Activated CD4-positive, alpha-beta T cell treated with anti-CD3 and anti-CD28 coated beads, Interleukin-2, amount 10 ng/mL, durations not matched to agents 7 days and 5 days (primary cell): ENCODE data around the gene ETV1. TPM values are rescaled to one million over a fixed set of nuclear protein-coding genes. Genes with fewer than 3 reads are reported as not detected.

Source experiments
- CTCF ChIA-PET: fragments of 350-600 bp; sonication (Branson Sonifier 250); formaldehyde crosslinking; loops from one replicate; lab custom pipeline; 2021; ENCODE audit warnings: antibody characterized with exemption; lab: Charles Lee
- POLR2A ChIA-PET: fragments of 350-600 bp; sonication (Branson Sonifier 250); formaldehyde crosslinking; loops from one replicate; lab custom pipeline; 2021; ENCODE audit warnings: antibody characterized with exemption; lab: Charles Lee
- DNase-seq: peaks from one replicate; pipeline ENCODE4 v3.0.0-alpha.2; 2020
- H3K27ac Mint-ChIP-seq: one replicate; pipeline ENCODE4 v1.8.0; 2021; ENCODE audit warnings: mild to moderate bottlenecking, moderate library complexity, mixed read lengths
- H3K27me3 Mint-ChIP-seq: one replicate; pipeline ENCODE4 v1.8.0; 2021; ENCODE audit warnings: mixed read lengths
- H3K36me3 Mint-ChIP-seq: one replicate; pipeline ENCODE4 v1.8.0; 2021; ENCODE audit warnings: low read depth, mixed read lengths
- H3K4me1 Mint-ChIP-seq: one replicate; pipeline ENCODE4 v1.8.0; 2021; ENCODE audit warnings: mixed read lengths
- H3K4me3 Mint-ChIP-seq: one replicate; pipeline ENCODE4 v1.8.0; 2021; ENCODE audit warnings: mild to moderate bottlenecking, moderate library complexity, mixed read lengths
- H3K9me3 Mint-ChIP-seq: one replicate; pipeline ENCODE4 v1.8.0; 2021; ENCODE audit warnings: mixed read lengths
- total RNA-seq, 2 experiments: library from RNA; stranded (reverse); gene quantifications; one replicate each; pipeline ENCODE4 v1.2.3, GENCODE V29; 2021

Gene ETV1
- total RNA-seq = under 1 TPM; 0.05 to 0.33 TPM

- no peaks in the 10 kb centered on the region for H3K4me1 Mint-ChIP-seq
- H3K27ac Mint-ChIP-seq = no peak within 1 kb of the TSS
- H3K4me3 Mint-ChIP-seq = no peak within 1 kb of the TSS
- ChIA-PET POLR2A (no interaction called here), CTCF (no interaction called here)
- H3K27me3 Mint-ChIP-seq = no peaks in the 10 kb centered on the region
- H3K36me3 Mint-ChIP-seq = no peaks in the 10 kb centered on the region
- H3K9me3 Mint-ChIP-seq = no peaks in the 10 kb centered on the region
- no peak for DNase-seq
Observed at GRCh38 chr7:13989126-13989948, at the start of gene ETV1. TSS of gene ETV1 (minus strand) at chr7:13989666. CDS start at chr7:13989052, 614 bp downstream.

GRCh38 chr7:14024406-14024805 lies 34.9 kb upstream of the ETV1 start:
- H3K27ac Mint-ChIP-seq = no peak overlapping the region
- no peak for DNase-seq
- no peaks in the 10 kb centered on the region for H3K4me1 Mint-ChIP-seq
- ChIA-PET POLR2A (no interaction called here), CTCF (no interaction called here)
- H3K4me3 Mint-ChIP-seq = no peak overlapping the region
- H3K9me3 Mint-ChIP-seq = peaks cover 2% of the 10 kb centered on the region
- H3K27me3 Mint-ChIP-seq = no peaks in the 10 kb centered on the region
- no peaks in the 10 kb centered on the region for H3K36me3 Mint-ChIP-seq

- Mint-ChIP-seq H3K9me3 (peaks cover 2% of the 10 kb centered on the region), H3K27ac (no peak overlapping the region), H3K36me3 (no peaks in the 10 kb centered on the region), H3K4me1 (no peaks in the 10 kb centered on the region), H3K27me3 (no peaks in the 10 kb centered on the region), H3K4me3 (no peak overlapping the region)
- no peak for DNase-seq
- CTCF ChIA-PET = interaction anchor here (0.6 kb wide), 1 partner anchor 556 kb away, joined by 4 read pairs; no protein-coding TSS in a partner anchor
- POLR2A ChIA-PET = no interaction called here
Observed at GRCh38 chr7:14023838-14024237, 34.4 kb upstream of the ETV1 start.

- DNase-seq = no peak
- POLR2A ChIA-PET = no interaction called here
- H3K27ac Mint-ChIP-seq = no peak overlapping the region
Observed at GRCh38 chr7:14023342-14023741, 33.9 kb upstream of the ETV1 start.

GRCh38 chr7:14021069-14021468 lies 31.6 kb upstream of the ETV1 start:
- no peak for DNase-seq
- Mint-ChIP-seq H3K9me3 (peaks cover 2% of the 10 kb centered on the region), H3K27ac (no peak overlapping the region), H3K36me3 (no peaks in the 10 kb centered on the region), H3K4me3 (no peak overlapping the region), H3K4me1 (no peaks in the 10 kb centered on the region), H3K27me3 (no peaks in the 10 kb centered on the region)
- CTCF ChIA-PET = no interaction called here
- POLR2A ChIA-PET = no interaction called here

More at GRCh38 chr7:14023342-14023741, 33.9 kb upstream of the ETV1 start:
- Mint-ChIP-seq H3K4me3 (no peak overlapping the region), H3K36me3 (no peaks in the 10 kb centered on the region), H3K27me3 (no peaks in the 10 kb centered on the region), H3K9me3 (peaks cover 2% of the 10 kb centered on the region), H3K4me1 (no peaks in the 10 kb centered on the region)
- CTCF ChIA-PET = interaction anchor here (0.6 kb wide), 1 partner anchor 556 kb away, joined by 4 read pairs; no protein-coding TSS in a partner anchor

GRCh38 chr7:14020339-14020900 lies 31.0 kb upstream of the ETV1 start:
- Mint-ChIP-seq H3K27ac (no peak overlapping the region), H3K4me1 (no peaks in the 10 kb centered on the region), H3K27me3 (no peaks in the 10 kb centered on the region), H3K36me3 (no peaks in the 10 kb centered on the region), H3K9me3 (peaks cover 2% of the 10 kb centered on the region), H3K4me3 (no peak overlapping the region)
- no peak for DNase-seq
- ChIA-PET CTCF (no interaction called here), POLR2A (no interaction called here)

- Mint-ChIP-seq H3K4me1 (no peaks in the 10 kb centered on the region), H3K9me3 (no peaks in the 10 kb centered on the region), H3K36me3 (no peaks in the 10 kb centered on the region), H3K27ac (no peak overlapping the region), H3K4me3 (no peak overlapping the region), H3K27me3 (no peaks in the 10 kb centered on the region)
- ChIA-PET POLR2A (no interaction called here), CTCF (interaction anchor here (0.7 kb wide), 1 partner anchor 67 kb away, joined by 3 read pairs; no protein-coding TSS in a partner anchor)
- no peak for DNase-seq
Observed at GRCh38 chr7:14018751-14019150, 29.3 kb upstream of the ETV1 start.

- POLR2A ChIA-PET = no interaction called here
- Mint-ChIP-seq H3K4me3 (no peak overlapping the region), H3K27ac (no peak overlapping the region), H3K27me3 (no peaks in the 10 kb centered on the region), H3K36me3 (no peaks in the 10 kb centered on the region), H3K4me1 (no peaks in the 10 kb centered on the region), H3K9me3 (no peaks in the 10 kb centered on the region)
- CTCF ChIA-PET = no interaction called here
- DNase-seq = no peak
Observed at GRCh38 chr7:14016950-14017349, 27.5 kb upstream of the ETV1 start.

GRCh38 chr7:14013898-14014297 lies 24.4 kb upstream of the ETV1 start:
- DNase-seq = no peak
- no peaks in the 10 kb centered on the region for H3K36me3 Mint-ChIP-seq
- no peak overlapping the region for H3K4me3 Mint-ChIP-seq
- H3K27ac Mint-ChIP-seq = no peak overlapping the region
- H3K27me3 Mint-ChIP-seq = no peaks in the 10 kb centered on the region
- POLR2A ChIA-PET = no interaction called here
- no peaks in the 10 kb centered on the region for H3K9me3 Mint-ChIP-seq
- no peaks in the 10 kb centered on the region for H3K4me1 Mint-ChIP-seq
- CTCF ChIA-PET = no interaction called here

GRCh38 chr7:14009453-14010418 lies 20.3 kb upstream of the ETV1 start:
- no peaks in the 10 kb centered on the region for H3K36me3 Mint-ChIP-seq
- H3K27ac Mint-ChIP-seq = no peak overlapping the region
- no peak for DNase-seq
- H3K9me3 Mint-ChIP-seq = peaks cover 2% of the 10 kb centered on the region
- no peaks in the 10 kb centered on the region for H3K4me1 Mint-ChIP-seq
- POLR2A ChIA-PET = no interaction called here
- no peak overlapping the region for H3K4me3 Mint-ChIP-seq
- no peaks in the 10 kb centered on the region for H3K27me3 Mint-ChIP-seq
- CTCF ChIA-PET = interaction anchor here (0.5 to 1.4 kb wide), 3 partner anchors 17 to 181 kb away, joined by 3 read pairs; no protein-coding TSS in a partner anchor

GRCh38 chr7:14001139-14001538 lies 11.7 kb upstream of the ETV1 start:
- H3K9me3 Mint-ChIP-seq = peaks cover 8% of the 10 kb centered on the region
- no peak for DNase-seq
- no peak overlapping the region for H3K27ac Mint-ChIP-seq
- ChIA-PET CTCF (no interaction called here), POLR2A (no interaction called here)
- H3K4me3 Mint-ChIP-seq = no peak overlapping the region
- no peaks in the 10 kb centered on the region for H3K4me1 Mint-ChIP-seq
- H3K36me3 Mint-ChIP-seq = no peaks in the 10 kb centered on the region
- no peaks in the 10 kb centered on the region for H3K27me3 Mint-ChIP-seq

GRCh38 chr7:14000247-14000646 lies 10.8 kb upstream of the ETV1 start:
- no peaks in the 10 kb centered on the region for H3K4me1 Mint-ChIP-seq
- ChIA-PET CTCF (no interaction called here), POLR2A (no interaction called here)
- no peaks in the 10 kb centered on the region for H3K36me3 Mint-ChIP-seq
- no peak for DNase-seq
- no peak overlapping the region for H3K27ac Mint-ChIP-seq
- no peaks in the 10 kb centered on the region for H3K27me3 Mint-ChIP-seq
- H3K4me3 Mint-ChIP-seq = no peak overlapping the region
- H3K9me3 Mint-ChIP-seq = peaks cover 6% of the 10 kb centered on the region
